HG02938 (cell line): ENCODE data around the gene IER5.
"Not testable (repeated sequence)": the region's sequence is repeated elsewhere in the genome, so short reads cannot be mapped to it uniquely, and the experiment has no call there.

ENCODE experiments used
- ATAC-seq: cut with Tn5 transposase; IDR thresholded peaks from one replicate; pipeline ENCODE4 v1.9.1; 2021; ENCODE audit warnings: mild to moderate bottlenecking, moderate library complexity; ENCODE audit not compliant: unreplicated experiment

The IER5 gene

DNA sequence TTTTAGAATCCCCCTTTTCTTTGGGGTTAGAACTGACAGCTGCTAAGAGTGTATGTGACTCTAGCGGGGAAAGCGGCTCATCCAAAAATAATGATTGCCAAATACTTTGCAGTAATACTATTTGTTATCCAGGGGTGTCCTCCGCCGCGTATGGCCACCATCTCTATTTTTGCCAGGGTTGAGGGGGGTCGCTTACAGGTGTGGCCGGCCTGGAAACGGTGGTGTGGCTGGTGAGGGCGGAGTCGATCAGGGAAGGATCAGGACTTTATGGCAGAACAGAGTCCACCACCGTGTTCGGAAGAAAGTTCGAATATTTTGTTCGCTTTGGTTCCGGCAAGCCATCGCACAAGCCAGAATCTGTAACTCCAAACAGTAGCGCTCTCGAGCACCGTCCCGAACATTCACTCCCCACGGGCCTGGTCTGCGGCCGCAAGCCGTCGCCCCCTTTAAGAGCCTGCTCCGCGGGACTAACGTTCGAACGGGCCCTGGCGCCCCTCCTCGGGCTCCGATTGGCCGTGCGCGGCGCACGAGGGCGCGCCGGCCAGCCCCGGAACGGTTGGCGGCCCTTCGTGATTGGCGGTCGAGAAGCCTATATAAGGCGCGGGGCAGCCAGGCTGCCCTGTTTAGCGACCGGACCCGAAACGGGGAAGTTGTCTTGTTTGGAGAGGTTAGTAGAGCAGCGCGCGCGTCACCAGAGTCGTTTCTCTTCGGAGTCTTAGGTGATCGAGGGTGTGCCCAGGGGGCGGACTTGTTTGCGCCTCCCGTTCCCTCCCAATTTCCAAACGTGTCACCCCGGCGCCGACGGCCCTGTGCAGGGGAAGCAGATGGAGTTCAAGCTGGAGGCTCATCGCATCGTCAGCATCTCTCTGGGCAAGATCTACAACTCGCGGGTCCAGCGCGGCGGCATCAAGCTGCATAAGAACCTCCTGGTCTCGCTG is at the start of gene IER5:
TSS of gene IER5 (plus strand) at position 622 of the 938 bp plus-strand sequence. CDS start at position 825, 203 bp downstream.
- peak; percentile 62 for ATAC-seq

DNA sequence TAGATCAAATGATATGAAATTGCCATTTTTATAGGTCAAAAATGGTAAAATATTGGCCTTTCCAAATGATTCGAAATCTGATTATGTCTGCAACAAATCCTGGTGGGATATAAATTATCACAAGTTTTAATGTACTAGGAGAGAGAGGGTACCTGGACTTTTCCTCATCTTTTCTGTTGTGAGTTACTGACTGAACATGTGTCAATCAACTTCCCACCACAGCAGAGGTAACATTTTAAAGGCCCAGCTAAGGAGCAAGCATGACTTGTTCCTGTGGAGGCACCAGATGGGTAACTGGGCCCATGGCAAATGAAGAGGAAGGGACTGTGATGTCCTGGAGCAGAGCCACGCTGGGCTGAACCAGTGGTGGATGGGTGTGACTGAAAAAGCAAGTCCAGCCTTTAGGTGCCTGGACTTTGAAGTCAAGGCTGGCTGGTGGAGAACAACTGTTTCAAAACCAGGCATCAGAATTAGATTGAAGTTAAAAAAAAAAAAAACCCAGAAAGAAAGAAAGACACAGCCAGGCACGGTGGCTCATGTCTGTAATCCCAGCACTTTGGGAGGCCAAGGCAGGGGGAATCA is 48.1 kb upstream of the IER5 start:
- ATAC-seq: no peak

DNA sequence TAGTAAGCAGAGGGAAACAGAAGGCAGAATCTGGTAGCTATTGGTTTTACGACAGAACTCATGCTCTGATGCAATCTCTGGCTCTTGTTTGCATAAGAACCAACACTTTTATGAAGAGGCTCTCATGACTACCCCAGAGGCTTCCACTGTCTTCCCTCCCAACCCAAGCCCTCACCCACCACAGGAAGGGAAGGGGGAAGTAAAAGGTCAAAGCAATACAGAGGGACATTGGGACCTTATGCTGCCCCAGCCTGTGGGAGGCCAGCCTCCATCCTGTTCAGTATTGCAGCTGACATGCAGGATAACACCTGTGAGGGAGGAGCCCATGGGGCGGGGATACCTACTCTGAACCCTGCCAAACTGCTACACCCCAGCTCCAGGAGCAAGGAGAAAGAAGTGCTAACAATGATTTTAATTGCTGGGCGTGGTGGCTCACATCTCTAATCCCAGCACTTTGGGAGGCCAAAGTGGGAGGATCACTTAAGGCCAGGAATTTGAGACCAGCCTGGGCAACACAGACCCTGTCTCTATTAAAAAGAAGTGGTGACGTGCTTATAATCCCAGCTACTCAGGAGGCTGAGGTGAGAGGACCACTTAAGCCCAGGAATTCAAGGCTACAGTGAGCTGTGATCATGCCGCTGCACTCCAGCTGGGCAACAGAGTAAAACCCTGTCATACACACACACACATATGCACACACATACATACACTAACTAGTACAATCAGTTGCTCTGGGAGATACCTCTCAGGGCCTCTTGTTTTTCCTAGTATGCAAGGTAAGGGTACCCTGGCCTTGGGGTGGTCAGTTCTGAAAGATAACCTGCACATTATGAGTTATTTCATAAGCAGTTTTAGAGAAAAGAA is 45.2 kb upstream of the IER5 start:
- ATAC-seq: no peak

DNA sequence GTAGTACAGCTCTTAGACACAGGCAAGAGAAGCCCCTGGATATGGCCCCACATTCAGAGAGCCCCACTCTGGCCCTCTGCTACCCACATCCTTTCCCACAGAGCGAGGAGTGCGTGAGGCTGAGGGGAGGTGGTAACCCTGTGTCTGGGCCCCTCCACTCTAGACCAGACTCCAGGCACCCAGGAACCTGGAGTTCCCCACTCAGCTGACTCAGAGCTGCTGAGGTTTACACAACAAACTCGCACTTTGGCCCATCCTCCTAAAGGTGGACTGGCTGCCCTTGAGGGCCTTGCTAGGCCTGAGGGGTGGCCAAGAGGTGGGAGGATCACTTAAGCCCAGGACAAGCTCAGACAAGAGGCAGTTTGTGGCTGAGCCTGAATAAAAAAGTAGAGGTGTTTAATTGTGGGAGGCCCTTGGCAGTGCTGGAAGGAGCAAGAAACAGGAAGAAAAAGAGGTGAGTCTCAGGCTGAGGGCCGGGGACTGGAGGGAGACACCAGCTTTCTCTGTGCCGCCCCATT is 44.0 kb upstream of the IER5 start:
- peak; percentile 77 for ATAC-seq

DNA sequence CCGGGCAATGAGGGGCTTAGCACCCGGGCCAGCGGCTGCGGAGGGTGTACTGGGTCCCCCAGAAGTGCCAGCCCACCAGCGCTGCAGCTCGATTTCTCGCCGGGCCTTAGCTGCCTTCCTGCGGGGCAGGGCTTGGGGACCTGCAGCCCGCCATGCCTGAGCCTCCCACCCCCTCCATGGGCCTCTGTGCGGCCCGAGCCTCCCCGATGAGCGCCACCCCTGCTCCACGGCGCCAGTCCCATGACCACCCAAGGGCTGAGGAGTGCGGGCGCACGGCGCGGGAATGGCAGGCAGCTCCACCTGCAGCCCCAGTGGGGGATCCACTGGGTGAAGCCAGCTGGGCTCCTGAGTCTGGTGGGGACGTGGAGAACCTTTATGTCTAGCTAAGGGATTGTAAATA is 42.6 kb upstream of the IER5 start:
- ATAC-seq: not testable (repeated sequence)

DNA sequence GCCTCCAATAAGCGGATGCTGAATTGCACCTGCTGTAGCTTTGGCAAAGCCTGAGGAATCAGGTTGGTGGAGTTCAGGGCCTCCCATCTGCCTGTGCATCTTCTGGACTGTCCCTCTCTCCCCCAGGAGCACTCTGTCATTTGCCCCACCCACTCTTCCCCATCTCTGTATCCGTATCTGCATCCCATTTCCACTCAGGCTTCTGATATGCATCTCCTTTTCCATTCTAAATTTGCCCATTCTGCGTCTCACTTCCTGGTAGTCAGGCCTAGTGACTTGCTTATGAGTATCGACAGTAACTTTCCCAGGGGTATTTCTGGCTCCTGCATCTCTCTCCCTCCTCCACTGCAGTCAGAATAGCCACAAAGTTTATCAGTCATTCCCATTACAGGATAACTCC is 39.1 kb upstream of the IER5 start:
- ATAC-seq: no peak

DNA sequence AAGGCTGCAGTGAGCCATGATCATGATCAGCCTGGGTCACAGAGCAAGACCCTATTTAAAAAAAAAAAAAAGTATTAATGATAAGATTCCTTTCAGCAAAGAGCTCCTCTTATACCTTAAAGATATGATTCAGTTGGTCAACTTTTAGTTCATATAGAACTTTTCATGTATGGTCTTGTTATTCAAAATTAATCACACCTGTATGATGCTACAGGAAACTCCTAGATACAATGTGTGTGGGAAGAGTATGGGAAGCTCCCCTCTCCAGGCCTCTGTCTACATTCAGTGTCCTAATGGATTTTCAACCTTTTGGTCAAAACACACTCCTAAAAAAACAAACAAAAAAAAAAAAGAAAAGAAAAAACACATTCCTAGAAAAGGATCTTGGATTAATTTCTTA is 37.6 kb upstream of the IER5 start:
- no peak for ATAC-seq

DNA sequence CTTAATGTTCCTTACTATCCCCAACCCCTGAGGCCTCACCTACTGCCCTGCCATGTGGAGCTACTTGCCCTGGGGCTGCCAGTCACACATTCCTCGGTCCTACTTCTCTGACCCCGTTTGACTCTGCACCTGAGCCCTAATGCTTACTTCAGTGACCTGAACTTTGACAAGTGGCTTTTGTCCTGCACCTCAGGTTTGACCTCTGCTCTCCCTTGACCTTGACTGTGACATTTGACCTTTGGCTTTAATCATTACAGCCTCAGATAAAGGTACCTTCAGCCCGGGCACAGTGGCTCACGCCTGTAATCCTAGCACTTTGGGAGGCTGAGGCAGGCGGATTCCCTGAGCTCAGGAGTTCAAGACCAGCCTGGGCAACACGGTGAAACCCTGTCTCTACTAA is 31.9 kb upstream of the IER5 start:
- no peak for ATAC-seq

DNA sequence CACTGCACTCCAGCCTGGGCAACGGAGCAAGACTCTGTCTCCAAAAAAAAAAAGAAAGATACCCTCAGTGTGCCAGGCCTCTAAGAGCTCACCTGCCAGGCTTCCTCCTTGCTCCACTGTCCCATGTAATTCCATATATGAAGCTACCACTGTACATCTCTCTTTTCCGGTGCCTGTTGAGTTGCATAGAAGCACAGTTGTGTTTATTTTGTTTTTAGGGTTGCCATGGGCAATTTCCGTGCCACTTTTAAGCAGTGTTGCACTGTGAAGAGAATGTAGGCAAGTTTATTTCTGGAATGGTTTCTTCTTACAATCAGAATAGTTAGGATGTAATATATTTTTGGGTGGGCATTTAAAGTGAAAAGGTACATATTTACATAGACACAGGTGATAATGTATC is 31.4 kb upstream of the IER5 start:
- ATAC-seq: no peak

DNA sequence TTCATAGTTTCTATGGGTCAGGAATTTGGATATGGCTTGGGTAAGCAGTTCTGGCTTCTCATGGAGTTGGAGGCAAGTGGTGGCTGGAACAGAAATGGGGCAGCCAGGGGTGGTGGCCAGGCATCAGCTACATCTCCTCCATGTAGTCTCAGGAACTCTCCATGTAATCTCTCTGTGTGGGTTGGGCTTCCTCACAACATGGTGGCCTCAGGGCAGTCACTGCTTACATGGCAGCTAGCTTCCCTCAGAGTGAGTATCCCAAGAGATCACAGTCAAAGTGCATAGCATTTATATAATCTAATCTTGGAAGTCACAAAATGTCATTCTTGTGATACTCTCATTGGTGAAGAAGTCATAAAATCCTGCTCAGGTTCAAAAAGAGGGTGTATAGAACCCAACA is 29.1 kb upstream of the IER5 start:
- ATAC-seq: no peak

DNA sequence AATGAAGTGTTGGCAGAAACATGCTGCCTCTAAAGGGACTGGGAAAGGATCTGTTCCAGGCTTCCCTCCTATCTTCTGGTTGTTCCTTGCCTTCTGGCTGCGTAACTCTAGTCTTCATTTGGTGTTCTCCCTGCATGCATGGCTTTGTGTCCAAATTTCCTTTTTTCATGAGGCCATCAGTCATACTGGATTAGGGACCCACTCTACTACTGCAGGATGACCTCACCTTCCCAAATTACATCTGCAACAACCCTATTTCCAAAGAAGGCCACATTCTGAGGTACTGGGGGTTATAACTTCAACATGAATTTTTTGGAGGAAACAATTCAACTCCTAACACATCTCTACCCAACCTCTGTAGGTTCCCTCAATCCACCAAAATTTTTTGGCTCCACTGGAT is 28.4 kb upstream of the IER5 start:
- no peak for ATAC-seq

DNA sequence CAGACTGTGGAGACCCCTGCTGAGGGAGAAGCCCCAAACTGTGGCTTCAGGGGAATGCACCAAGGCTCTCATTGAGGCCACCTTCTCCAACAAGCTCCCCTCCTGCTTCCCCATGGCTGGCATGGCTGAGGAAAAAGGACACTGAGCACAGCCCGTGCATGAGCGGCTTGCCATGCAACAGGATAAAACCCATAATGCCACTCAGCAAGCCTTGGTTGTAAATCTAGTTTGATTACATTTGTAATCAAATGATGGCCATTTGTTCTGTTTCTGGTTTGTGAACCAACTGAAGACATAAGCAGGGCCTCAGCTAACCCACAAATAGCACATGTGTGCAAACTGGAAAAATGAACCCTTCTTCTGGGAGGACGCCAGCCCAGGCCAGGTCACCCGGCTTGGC is 27.6 kb upstream of the IER5 start:
- ATAC-seq: not testable (repeated sequence)

DNA sequence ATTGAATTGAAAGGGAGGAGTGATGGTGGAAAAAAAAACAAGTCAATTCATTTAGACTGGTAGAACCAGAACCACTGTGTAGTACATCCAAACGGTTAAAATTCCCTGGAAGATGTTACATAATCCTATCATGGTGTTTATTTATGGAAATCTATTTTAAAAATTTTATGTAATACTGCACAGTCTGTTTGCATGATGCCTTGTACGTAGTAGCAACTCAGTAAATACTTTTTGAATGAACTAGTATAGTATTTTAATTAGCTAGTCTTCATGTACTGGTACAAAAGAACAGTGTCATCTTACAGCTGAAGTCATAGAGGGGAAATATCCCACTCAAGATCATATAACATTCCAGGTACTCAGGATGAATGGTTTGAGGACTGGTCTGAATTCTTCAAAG is 27.0 kb upstream of the IER5 start:
- ATAC-seq: no peak

DNA sequence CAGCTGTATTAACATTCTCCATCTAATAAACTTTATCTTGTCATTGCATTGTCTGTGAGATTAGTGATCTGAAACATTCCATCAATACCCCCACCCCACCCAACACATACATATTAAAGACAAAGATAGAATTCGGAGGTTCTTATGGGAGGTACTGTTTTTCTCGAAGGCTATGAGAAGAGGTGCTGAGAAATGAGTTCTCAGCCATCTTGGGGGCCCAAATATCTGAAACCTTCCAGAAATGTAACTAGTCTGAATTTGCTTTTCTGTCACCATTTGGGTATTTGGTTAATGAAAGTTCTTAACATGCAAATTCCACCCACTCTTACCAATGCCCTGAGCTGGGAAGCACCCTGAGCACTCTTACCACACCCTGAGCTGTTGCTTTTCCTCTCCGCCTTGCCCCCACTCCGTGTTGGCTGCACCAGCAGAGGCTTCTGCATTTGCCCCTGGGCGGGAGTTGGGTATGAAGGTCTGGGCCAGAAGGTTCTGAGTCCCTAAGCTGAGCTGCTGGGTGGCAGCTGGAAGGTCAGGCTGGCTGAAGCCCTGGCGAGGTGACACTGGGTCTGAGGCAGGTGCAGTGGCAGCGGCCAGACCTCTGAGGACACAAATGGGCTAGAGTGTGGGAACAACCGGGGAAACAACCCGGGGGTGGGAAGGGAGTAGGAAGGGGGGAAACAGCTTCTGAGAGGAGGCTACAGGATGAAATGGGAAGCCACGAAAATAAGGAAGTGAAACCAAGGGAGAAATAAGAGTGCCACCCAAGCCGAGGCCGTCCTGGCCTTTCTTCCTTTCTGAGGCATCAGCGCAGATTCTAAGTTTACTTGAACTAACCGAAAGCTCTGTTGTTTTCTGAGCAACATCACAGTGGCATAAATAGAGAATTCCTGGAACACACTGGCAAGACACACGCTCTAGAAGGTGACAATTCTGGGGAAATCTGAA is 26.3 kb upstream of the IER5 start:
- peak; percentile 82 for ATAC-seq

DNA sequence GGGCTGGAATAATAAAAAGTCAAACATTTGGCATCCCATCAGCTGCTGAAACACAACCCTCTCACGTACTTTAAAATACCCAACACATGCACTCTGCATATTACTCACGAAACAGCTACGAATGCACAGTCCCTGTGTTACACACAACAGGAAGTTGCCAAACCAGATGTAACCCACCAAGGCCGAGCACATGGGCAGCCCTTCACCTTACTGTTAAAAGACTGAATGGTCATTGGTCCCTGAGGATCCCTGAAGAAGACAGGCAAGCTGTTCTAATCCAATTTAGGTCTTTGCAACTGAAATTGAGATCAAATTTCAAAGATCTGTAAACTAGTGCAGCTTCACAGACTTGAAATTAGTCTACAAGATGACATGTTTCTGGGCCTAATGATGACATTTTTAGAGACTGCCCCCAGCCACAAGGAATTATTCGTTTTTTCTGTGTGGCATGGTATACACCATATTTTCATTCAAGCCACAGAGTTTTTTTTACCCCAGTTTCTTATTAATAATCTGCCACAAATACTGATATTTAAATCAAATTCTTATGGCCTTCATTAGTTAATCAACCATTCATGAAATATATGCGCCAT is 25.6 kb upstream of the IER5 start:
- ATAC-seq: peak; percentile 77

DNA sequence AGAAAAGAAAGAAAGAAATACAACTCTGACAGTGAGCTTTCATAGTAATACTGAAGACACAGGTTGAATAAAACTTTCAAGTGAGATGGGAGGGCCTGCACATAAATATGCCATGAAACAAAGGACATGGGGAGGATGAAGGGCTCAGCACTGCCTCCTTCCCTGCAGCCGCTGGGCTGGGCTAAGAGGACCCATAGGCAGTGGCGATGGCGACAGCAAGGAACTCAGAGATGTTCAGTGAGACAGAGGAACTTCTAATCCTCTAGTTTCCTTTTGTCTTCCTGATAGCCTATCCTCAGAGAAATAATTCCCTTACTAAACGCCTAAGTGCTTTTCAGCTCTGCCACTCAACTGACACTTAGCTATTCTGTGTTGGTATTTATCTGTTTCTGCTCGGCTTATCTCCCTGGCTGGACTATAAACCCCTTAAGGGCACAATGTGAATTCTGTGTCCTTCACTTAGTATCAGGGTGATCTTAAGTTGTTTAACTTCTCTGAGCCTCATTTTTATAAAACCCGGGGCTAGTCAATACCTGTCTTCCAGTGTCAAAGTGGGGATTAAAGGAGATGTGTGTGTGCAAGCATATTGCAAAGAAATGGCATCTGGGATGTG is 24.4 kb upstream of the IER5 start:
- no peak for ATAC-seq

DNA sequence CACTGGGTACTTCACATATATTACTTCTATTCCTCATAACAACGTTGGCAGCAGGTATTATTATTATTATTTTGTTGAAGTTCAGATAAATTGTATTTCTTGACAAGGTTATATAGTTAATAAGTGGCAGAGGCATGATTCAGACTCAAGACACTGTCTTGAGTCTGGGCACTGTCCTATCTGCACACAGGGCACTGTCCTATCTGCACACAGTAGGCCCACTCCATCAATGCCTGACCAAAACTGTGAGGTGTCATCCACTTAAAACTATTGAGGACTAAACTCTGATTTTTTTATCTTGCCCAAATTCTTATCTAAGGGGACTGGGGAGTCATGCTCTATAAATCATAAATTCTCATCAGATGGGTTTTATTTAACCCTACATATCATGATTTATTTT is 23.8 kb upstream of the IER5 start:
- no peak for ATAC-seq

DNA sequence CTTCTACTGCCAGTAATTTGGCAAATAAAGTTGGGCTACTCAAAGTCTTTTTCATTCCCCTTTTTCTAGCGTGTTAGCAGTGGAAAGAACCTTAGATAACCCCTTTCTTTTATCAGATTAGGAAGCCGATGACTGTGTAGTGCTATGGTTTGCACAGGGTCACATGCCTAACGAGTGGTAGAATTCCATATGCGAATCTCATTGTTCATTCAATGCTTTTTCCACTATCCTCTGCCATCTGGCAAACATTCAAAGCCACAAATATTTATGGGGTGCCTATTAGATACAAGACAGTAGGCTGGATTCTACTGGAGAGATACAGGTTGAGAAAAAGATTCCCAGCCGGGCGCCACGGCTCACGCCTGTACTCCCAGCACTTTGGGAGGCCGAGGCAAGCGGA is 14.9 kb upstream of the IER5 start:
- no peak for ATAC-seq

DNA sequence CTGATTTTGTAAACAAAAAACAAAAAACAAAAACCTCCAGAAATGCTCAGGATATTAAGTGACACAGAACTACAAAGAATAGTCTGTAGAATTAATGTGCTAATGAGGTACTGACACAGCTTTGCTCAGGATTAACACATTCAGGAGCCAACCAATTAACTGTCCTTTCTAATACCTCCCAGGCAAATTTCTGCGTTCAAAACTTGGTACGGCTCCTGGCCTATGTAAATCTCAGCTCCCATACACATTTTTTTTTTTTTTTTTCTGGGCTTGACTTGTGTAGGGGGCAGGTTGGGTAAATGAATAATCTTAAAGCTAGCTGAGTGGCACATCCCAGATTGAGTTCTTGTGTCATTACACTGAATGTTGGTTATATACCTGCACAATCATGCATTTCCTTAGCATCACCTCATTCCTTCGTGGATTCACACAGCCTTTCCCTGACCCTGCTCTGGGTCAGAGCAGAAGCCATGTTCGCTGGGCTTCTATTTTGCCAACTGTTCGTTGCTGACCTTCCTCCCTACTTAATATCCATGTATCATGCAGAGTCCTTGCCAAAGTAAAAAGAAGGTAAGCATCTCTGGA is 12.6 kb upstream of the IER5 start:
- no peak for ATAC-seq
